HepG2 (cell line): Measurements from ENCODE around the gene MYL12B.

Experiments used
- AKAP8 ChIP-seq: sonication (generic); formaldehyde crosslinking; IDR thresholded peaks from 2 replicates; pipeline ENCODE4 v1.5.1; 2020; ENCODE audit warnings: mild to moderate bottlenecking, missing genetic modification reagents
- ATF2 ChIP-seq: sonication (generic); formaldehyde crosslinking; IDR thresholded peaks from 2 replicates; pipeline ENCODE4 v1.4.0; 2020; ENCODE audit warnings: missing genetic modification reagents
- CTCF ChIP-seq: sonication (generic); formaldehyde crosslinking; IDR thresholded peaks from 2 replicates; pipeline ENCODE4 v1.5.0; 2020; ENCODE audit warnings: mild to moderate bottlenecking, missing genetic modification reagents, moderate library complexity
- NFE2 ChIP-seq: sonication (generic); formaldehyde crosslinking; IDR thresholded peaks from 2 replicates; pipeline ENCODE4 v1.4.0; 2020; ENCODE audit warnings: missing genetic modification reagents
- NR2F1 ChIP-seq, 2 experiments: fragments of 450-650 bp in 1 of 2; formaldehyde crosslinking in 1 of 2; IDR thresholded peaks; 2 replicates each; pipeline versions ENCODE4 v1.5.0 to v1.6.1; 2016 to 2020; ENCODE audit warnings: mild to moderate bottlenecking in 1 of 2, missing compliant biosample characterization in 1 of 2, missing genetic modification reagents in 1 of 2, moderate library complexity in 1 of 2
- PATZ1 ChIP-seq: sonication (generic); formaldehyde crosslinking; IDR thresholded peaks from 2 replicates; pipeline ENCODE4 v1.4.0; 2020; ENCODE audit warnings: missing genetic modification reagents
- PHF21A ChIP-seq: sonication (generic); formaldehyde crosslinking; IDR thresholded peaks from 2 replicates; pipeline ENCODE4 v1.5.0; 2020; ENCODE audit warnings: mild to moderate bottlenecking, missing genetic modification reagents
- TCF7L2 ChIP-seq: IDR thresholded peaks from 2 replicates; pipeline ENCODE4 v1.6.1; 2011; ENCODE audit warnings: mild to moderate bottlenecking, low read depth, low read length, moderate library complexity
- TRAFD1 ChIP-seq: sonication (generic); formaldehyde crosslinking; IDR thresholded peaks from 2 replicates; pipeline ENCODE4 v1.5.1; 2020; ENCODE audit warnings: missing genetic modification reagents, mild to moderate bottlenecking, borderline replicate concordance
- ZBTB20 ChIP-seq: sonication (generic); formaldehyde crosslinking; IDR thresholded peaks from 2 replicates; pipeline ENCODE4 v1.8.1; 2023; ENCODE audit warnings: missing genetic modification reagents, low read depth, mild to moderate bottlenecking, borderline replicate concordance
- ZNF317 ChIP-seq: sonication (generic); formaldehyde crosslinking; IDR thresholded peaks from 2 replicates; pipeline ENCODE4 v1.5.0; 2020; ENCODE audit warnings: mild to moderate bottlenecking, missing genetic modification reagents
- ZNF619 ChIP-seq: sonication (generic); formaldehyde crosslinking; IDR thresholded peaks from 2 replicates; pipeline ENCODE4 v1.4.0; 2020; ENCODE audit warnings: mild to moderate bottlenecking, missing genetic modification reagents
- ZNF891 ChIP-seq: sonication (generic); formaldehyde crosslinking; IDR thresholded peaks from 2 replicates; pipeline ENCODE4 v1.5.0; 2020; ENCODE audit warnings: mild to moderate bottlenecking, missing genetic modification reagents

- TF ChIP-seq AKAP8 (CRISPR knock-in tag) = no peak
- TF ChIP-seq NFE2 (CRISPR knock-in tag) = no peak
- TF ChIP-seq ZNF619 (CRISPR knock-in tag) = no peak
- TF ChIP-seq ZBTB20 (CRISPR knock-in tag) = no peak
- TF ChIP-seq ZNF317 = no peak
- TF ChIP-seq PHF21A (CRISPR knock-in tag) = no peak
- TF ChIP-seq ZNF891 (CRISPR knock-in tag) = no peak
- no peak for TF ChIP-seq NR2F1 (CRISPR knock-in tag; IDR thresholded peaks at IDR 0.05)
- no peak for TF ChIP-seq TRAFD1 (CRISPR knock-in tag)
- no peak for TF ChIP-seq PATZ1 (CRISPR knock-in tag)
- TF ChIP-seq ATF2 (CRISPR knock-in tag) = no peak
- no peak for TF ChIP-seq TCF7L2
- no peak for TF ChIP-seq CTCF (CRISPR knock-in tag)
These were observed 6.4 kb downstream of the MYL12B start for GRCh38 chr18:3268306-3268705.
